PC-3 (cell line): ENCODE results near the gene PPP2R5E.

Experiments used
- CTCF ChIP-seq: fragments of 300-600 bp; sonication (generic); conservative IDR thresholded peaks from 2 replicates; pipeline ENCODE4 v1.5.1; 2017; ENCODE audit warnings: antibody characterized with exemption, low read depth, mild to moderate bottlenecking, low read length
- EZH2 ChIP-seq: fragments of 300-600 bp; sonication (generic); IDR thresholded peaks from one replicate; pipeline ENCODE4 v1.6.1; 2017; ENCODE audit warnings: antibody characterized with exemption, mild to moderate bottlenecking, low read length; ENCODE audit not compliant: unreplicated experiment

GRCh38 chr14:63480599-63480998, 62.6 kb downstream of the PPP2R5E start:
- TF ChIP-seq EZH2: no peak
- TF ChIP-seq CTCF: no peak
